ENCODE results near the gene ADAT2.

- no peak for TF ChIP-seq POLR2A (IDR thresholded peaks at IDR 0.05; ENCODE audit: low read depth, low read length)
- no peak for TF ChIP-seq CTCF (IDR thresholded peaks at IDR 0.05; ENCODE audit: extremely low read depth in 1 of 2, insufficient read depth in 1 of 2, low read depth in 1 of 2, low read length in 2 of 2)
- TF ChIP-seq EZH2 (IDR thresholded peaks at IDR 0.05; ENCODE audit: borderline replicate concordance, low read depth, low read length, severe bottlenecking), result no peak
Measured at GRCh38 chr6:143414769-143415168, 35.7 kb downstream of the ADAT2 start.
